Renal cortex interstitium (tissue), 11 donors: ENCODE measurements around the gene MC2R. TPM values are rescaled to one million over a fixed set of nuclear protein-coding genes. Genes with fewer than 3 reads are reported as not detected.
"Not testable (repeated sequence)": the region's sequence is repeated elsewhere in the genome, so short reads cannot be mapped to it uniquely, and the experiment has no call there.

Experiments
- DNase-seq, 11 donors: peaks; one replicate each; pipeline ENCODE4 v3.0.0-alpha.2; 2013; ENCODE audit warnings: low read depth in 9 of 11, low spot score in 4 of 11; ENCODE audit errors: extremely low read depth in 1 of 11
- polyA plus RNA-seq, 3 donors: library from polyadenylated mRNA; unstranded; fragments of 120-200 nt; gene quantifications; one replicate each; pipeline ENCODE4 v1.2.1, GENCODE V29; 2013; ENCODE audit not compliant: insufficient read length in 3 of 3

The MC2R gene
- polyA plus RNA-seq, 3 donors = not detected

DNA sequence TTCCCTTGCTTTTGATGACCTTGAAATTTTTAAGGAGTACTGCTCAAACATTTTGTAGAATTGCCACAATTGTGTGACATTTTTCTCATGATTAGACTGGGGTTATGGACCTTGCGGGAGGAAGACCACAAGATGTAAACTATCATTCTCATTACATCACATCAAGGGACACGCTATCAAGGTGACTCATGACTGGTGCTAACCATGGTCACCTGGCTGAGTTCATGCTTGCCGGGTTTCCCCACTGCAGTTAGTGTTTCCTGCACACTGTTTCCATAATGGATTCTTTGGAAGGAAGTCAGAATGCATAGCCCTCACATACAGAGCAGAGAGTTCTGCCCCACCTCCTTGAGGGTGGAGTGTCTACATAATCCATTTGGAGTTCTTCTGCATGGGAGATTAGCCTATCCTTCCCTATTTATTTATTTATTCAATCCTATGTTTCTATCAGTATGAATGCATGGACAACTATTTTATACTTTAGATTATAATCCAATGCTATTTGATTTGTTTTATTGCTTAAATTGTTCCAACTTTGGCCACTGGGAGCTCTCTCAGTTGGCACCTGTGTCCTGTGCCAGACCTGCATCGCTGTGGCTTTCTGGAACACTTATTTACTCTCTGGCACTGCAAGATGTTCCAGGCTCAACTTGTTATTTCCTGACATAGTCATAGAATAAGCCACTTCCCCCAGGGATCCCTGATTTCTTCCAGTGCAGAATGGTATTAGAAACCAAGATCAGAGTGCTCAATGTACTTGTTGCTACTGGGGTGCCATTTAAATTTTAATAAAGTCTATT is 6.0 kb downstream of the MC2R start:
- no peak for DNase-seq

- no peak for DNase-seq
These were observed 14.7 kb downstream of the MC2R start for GRCh38 chr18:13900633-13901032.

- DNase-seq = no peak
These were observed 19.8 kb downstream of the MC2R start for GRCh38 chr18:13895505-13896033.

DNA sequence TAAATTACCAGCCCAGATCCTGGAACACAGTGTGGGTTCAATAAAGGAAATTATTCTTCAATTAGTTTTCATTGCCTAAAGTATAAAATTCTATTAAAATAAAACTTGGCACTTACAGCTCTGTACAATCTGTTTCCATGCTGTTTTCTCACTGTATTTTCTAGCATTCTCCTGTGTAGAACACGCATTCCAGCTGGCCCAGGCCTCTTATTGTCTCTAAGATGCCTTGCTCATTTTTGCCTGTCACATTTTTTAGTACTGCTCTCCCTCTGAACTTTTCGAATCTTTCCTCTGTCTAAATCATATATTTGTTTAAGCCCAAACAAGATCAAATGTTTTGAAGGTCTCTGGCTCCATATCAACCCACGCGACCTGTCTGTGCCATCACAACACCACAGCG is 20.8 kb downstream of the MC2R start:
- DNase-seq = no peak

DNA sequence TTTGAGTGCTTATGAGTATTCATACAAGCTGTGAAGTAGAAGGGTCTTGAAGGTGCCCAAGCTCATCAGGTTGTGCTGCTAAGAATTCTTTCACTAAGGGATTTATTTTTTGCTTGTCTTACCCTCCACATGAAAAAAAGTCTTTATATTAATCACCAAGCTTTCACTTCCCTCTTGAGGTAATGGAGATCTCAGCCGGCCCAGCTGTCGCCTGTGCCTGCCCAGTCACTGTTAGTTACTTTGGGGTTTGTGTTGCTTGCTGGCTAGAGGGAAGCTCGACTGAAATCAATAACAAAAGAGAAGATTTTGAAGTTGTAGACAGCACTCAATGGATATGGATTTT is 21.9 kb downstream of the MC2R start:
- no peak for DNase-seq

GRCh38 chr18:13892098-13892497 is 23.2 kb downstream of the MC2R start:
- no peak for DNase-seq

- no peak for DNase-seq
These were observed 24.5 kb downstream of the MC2R start for GRCh38 chr18:13890761-13891361.

- no peak for DNase-seq
These were observed 25.7 kb downstream of the MC2R start for GRCh38 chr18:13889671-13890070.

- no peak for DNase-seq
These were observed 27.1 kb downstream of the MC2R start for GRCh38 chr18:13888191-13888716.

DNA sequence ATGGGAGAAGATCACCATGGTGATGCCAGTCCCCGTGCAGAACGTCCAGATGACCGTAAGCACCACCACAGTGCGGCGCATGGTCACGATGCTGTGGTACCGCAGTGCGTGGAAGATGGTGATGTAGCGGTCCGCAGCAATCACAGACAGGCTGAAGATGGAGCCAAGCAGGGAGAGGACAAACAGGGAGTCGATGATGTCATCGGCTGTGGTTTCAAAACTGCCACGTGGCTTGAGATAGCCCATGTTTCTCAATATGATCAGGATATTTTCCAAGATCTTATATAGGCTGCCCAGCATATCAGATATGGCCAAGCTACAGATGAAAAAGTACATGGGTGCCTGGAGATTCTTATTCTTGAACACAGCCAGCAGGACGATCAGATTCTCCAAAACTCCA is 30.3 kb downstream of the MC2R start:
- no peak for DNase-seq

- no peak for DNase-seq
These were observed 35.4 kb downstream of the MC2R start for GRCh38 chr18:13879937-13880336.

DNA sequence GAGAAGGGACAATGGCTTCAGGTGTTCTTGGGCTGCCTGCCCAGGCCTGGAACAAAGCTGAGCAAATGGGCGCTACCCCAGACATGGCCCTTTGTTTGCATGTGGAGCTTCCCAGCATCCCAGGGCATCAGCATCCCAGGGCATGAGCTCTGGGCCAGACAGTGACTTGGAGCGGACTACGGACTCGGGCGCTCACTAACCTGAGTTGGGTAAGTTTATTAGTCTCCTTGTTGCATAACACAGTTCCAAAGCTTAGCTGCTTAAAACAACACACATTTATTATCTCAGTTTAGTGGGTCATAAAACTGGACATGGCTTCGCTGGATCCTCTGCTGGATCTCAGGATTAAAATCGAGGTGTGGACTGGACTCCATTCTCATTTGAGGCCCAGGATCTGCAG is 35.8 kb downstream of the MC2R start:
- no peak for DNase-seq

DNA sequence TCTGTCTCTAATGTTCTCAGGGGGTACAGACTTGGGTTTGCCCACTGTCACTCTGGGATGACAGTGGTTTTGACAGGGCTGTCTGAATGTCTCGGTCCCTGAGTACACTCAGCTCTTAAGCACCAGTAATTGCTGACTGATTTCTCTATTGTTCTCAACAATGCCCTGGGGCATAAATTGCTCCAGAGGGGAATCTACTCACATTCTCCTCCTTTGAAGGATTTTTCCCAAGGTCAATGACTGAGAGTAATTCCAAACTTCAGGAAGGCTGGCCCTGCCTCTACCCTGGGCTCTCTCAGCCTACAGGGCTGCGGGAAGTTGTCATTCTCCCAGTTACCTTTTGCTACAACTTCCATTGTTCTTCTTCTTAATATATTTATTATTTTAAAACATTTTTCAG is 36.5 kb downstream of the MC2R start:
- DNase-seq = no peak

GRCh38 chr18:13877157-13877556 is 38.2 kb downstream of the MC2R start:
- DNase-seq = no peak

DNA sequence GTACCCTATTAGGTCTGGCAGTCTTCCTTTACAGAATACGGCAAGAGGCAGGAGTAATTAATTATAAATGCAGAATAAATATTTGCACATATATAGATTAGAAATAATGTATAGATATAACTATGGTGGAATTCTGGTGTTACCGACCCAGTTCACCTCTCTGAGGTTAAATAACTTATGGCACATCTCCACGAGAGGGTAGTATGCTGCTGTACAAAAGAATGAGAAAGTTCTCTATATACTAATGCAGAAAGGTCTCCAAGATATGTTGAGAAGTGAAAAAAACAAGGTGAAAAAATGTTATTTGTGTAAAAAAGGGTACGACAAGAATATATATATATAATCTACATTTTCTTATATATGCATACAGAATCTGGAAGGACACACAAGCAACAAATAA is 40.8 kb downstream of the MC2R start:
- DNase-seq = no peak

- DNase-seq = no peak
These were observed 42.4 kb downstream of the MC2R start for GRCh38 chr18:13872932-13873331.

GRCh38 chr18:13872373-13872772 is 43.0 kb downstream of the MC2R start:
- DNase-seq = no peak

- no peak for DNase-seq
These were observed 43.6 kb downstream of the MC2R start for GRCh38 chr18:13871701-13872100.

DNA sequence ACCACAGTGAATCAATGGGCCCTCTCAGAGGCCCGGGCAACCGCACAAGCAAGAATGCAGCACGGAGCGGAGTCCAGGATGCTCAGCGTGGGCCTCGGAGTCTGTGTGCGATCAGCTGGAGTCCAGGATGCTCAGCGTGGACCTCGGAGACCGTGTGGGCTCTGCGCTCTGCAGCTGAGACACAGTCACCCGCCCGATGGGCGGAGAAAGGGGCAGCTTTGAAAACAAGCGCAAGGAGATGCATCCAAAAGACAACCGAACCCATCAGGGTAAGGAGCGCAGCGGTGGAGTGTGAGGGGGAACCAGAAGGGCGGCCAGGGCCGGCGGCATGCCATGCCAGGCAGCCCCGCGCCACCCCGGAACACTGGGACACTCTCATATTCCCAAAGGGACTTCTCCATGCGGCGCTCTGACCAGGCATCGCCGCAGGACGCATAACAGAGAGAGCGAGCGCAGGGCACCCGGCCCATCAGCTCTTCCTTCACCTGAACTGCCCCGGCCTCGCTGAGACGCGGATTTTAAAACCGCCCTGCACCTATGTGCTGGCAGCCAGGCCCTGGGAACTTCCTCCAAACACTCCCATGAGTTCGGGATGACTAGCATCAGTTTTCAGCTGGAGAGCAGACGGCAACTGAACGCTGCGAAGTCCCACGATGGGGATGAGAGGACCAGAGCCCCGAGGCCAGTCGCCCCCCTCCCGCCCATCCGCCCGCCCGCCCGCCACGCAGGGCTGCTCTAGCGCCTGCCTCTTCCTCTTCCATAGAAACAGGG is 46.6 kb downstream of the MC2R start:
- DNase-seq = no peak

DNA sequence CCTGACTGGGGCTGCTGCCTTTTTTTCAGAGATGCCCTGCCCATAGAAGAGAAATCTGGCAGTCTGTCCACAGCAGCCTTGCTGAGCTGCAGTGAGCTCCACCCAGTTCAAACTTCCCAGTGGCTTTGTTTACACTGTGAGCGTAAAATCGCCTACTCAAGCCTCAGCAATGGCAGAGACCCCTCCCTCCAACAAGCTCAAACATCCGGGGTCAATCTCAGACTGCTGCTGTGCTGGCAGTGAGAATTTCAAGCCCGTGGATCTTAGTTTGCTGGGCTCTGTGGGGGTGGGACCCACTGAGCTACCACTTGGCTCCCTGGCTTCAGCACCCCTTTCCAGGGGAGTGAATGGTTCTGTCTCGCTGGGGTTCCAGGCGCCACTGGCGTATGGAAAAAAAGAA is 52.4 kb downstream of the MC2R start:
- DNase-seq = not testable (repeated sequence)
